Hematopoietic multipotent progenitor cell treated with erythropoietin and hydrocortisone succinate and interleukin-3 and kit ligand, for 4 days (in vitro differentiated cells): ENCODE data around the gene MLST8.

ENCODE experiments used
- DNase-seq: peaks from one replicate; pipeline ENCODE4 v3.0.0-alpha.2; 2015

Gene MLST8

DNA sequence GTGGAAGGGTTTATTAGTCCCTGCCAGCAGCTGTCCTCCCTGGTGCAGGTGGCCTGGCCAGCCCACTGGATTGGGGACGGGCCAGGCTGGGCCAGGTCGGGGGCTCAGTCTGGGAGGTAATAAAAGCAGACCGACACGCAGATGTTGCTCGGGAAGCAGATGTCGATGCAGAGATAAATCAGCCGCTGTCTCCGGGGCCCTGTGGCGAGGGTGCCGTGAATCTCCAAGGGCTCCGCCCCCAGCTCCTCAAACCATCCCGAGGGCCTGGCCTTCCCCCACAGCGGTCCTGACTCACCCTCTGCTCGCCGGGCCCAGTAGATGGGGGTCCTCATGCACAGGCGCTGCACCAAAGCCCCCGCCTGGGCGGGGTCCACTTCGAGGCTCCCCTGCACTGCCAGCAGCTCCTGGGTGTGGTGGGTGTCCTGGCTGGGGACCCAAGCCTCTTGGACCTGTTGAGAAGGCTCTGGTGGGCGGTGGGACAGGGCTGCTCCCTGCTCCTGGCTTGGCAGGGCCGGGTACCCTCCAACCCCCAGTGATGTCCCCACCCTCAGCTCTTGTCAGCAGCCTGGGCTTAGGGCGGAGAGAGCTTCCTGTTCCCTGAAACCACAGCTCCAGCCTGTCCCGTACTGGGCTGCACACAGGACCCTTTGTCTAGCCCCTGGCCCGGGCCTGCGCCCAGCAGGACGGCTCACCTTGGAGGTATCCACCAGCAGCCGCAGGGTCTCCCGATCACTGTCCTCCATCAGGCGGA lies 4.2 kb downstream of the MLST8 start:
- DNase-seq, result peak; percentile 56

GRCh38 chr16:2210009-2210332 lies 4.7 kb downstream of the MLST8 start:
- no peak for DNase-seq

DNA sequence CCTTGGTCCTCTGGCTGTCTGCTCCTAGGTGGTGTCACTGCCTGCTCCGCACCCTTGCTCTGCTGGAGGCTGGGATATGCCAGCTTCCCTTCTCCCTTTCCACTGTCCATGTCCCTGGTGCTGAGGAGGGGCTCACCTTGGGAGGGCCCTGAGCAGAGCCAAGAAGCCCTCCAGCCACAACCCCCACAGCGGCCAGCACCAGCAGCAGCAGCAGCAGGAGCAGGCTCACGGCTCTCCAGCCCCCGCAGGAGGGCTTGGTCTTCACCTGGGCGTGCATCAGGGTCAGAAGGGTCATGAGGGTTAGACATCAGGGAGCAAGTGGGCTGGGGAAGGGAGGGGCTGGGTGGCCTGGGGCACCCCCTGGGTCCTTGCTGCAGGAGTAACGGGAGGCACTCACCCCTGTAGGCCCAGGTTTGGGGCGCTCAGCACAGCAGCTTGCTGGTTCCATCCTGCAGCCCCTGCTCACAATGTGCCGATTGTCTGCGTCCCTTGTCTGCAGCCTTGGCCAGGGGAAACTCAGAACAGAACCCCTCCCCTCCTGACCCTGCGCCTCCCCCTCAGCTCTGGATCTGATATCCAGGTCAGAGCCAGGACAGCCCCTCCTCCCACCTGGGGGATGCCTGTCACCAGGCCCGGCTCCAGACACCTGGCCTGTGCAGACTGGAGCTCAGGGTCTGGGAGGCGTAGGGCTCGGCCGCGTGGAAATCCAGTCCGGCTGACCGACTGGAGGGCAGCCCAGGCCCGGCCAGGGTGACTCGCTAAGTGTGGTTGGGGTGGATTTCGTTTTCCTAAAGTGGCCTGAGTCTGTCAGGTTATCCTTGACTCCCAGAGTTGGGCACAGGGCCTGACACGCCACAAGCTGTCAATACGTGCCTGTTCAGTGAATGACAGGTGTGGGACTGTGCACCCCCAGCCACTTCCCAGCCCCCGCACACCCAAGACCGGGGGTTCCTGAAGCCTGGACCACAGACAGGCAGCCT lies 5.4 kb downstream of the MLST8 start, which contains the start of gene BRICD5:
Gene BRICD5, minus strand, starts transcription at position 478 of the 980 bp plus-strand sequence. Its CDS starts 30 bp downstream, at position 448.
- DNase-seq, result no peak

DNA sequence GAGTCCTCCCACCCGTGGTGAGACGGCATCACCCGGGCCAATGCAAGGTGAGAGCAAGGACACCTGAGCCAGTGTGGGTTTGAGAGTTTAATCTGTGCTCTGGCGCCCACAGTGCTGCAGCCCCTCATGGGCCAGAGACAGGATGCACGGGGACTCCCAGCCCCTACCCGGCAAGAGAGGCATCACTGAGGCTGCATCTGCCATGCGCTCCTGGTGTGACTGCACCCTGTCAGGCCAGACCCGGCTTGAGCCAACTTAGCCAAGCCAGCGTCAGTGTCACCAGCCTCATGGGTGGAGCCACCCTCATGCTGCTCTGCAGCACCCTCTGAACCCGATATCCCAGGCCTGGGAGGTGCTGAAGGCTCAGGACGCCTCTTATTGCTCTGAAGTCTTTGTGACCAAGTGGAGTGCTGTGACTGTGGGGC lies 6.7 kb downstream of the MLST8 start:
- no peak for DNase-seq

- DNase-seq, result peak; percentile 46
Observed at GRCh38 chr16:2212362-2213324, 7.4 kb downstream of the MLST8 start.

GRCh38 chr16:2213817-2214718 lies 8.8 kb downstream of the MLST8 start:
- peak; percentile 54 for DNase-seq

DNA sequence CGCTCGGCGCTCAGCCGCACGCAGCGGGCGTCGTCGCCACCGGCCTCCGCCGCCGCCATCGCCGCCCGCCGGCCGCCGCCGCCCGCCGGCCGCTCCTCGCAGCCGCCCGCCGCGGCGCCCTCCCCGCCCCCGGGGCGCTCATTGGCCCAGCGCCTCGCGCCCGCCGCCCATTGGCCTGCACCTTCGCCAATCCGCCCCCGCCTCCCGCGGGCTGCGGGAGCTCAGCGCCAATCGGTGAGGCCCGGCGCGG lies 9.4 kb downstream of the MLST8 start, which contains the start of gene PGP:
Gene PGP, minus strand, starts transcription at position 122 of the 250 bp plus-strand sequence. Its CDS starts 63 bp downstream, at position 59.
- no peak for DNase-seq

GRCh38 chr16:2216330-2216729 lies 11.1 kb downstream of the MLST8 start:
- no peak for DNase-seq

GRCh38 chr16:2223221-2223941 lies 18.1 kb downstream of the MLST8 start, which contains the start of gene E4F1:
TSS of gene E4F1 (plus strand) at chr16:2223591. CDS start at chr16:2223614, 23 bp downstream.
- peak; percentile 100 for DNase-seq

DNA sequence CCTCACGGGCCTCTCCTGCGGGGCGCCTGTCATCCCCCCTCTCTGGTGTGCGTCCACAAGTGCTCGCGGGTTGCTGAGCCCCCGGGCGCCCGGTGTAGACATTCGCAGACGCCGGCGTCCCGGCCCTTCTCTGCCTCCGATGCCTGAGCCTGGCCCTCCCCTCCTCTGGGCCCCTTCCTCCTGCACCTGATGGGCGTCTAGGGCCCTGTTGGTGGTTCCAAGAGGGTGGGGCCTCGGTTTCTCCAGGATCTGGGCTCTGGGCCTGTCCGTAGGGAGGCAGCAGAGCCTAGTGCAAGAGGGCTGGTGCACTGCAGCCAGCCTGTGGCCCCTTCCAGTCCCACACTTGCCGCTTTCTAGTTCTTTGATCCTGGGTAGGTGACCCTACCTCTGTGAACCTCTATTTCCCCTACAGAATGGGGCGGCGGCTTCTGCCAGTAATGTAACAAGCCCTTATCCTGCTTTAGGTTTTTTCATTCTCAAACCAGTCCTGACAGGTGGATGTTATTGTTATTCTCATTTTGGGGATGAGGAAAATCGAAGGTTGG lies 18.8 kb downstream of the MLST8 start:
- DNase-seq, result peak; percentile 76

- DNase-seq, result peak; percentile 52
Observed at GRCh38 chr16:2226245-2226793, 21.1 kb downstream of the MLST8 start.

- no peak for DNase-seq
Observed at GRCh38 chr16:2226918-2227317, 21.7 kb downstream of the MLST8 start.

DNA sequence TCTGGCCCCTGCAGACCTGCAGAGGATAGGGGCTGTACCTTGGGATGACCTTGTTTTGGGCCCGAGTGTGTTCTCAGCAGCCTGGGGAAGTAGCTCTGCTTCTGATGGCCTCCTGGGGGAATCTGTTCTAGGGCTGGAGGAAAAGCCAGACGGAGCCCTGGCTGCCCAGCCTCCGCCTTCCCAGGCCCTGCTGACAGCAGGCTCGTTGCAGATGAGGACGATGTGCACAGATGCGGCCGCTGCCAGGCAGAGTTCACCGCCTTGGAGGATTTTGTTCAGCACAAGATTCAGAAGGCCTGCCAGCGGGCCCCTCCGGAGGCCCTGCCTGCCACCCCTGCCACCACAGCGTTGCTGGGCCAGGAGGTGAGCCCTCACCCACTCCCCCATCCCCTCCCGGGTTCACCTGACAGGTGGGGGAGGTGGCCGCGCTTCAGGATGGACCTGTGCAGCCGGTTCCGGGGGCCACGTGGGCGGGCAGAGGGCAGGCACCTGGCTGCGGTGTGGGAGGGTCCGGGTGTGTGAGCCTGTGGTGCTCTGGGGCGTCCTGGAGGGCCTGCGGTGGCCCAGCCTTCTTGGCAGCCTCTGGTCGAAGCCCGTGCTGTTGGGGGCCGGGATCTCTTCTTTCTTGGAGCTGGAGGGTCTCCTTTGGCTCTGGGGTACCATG lies 23.0 kb downstream of the MLST8 start:
- DNase-seq, result no peak

GRCh38 chr16:2229091-2229490 lies 23.8 kb downstream of the MLST8 start:
- DNase-seq, result no peak

DNA sequence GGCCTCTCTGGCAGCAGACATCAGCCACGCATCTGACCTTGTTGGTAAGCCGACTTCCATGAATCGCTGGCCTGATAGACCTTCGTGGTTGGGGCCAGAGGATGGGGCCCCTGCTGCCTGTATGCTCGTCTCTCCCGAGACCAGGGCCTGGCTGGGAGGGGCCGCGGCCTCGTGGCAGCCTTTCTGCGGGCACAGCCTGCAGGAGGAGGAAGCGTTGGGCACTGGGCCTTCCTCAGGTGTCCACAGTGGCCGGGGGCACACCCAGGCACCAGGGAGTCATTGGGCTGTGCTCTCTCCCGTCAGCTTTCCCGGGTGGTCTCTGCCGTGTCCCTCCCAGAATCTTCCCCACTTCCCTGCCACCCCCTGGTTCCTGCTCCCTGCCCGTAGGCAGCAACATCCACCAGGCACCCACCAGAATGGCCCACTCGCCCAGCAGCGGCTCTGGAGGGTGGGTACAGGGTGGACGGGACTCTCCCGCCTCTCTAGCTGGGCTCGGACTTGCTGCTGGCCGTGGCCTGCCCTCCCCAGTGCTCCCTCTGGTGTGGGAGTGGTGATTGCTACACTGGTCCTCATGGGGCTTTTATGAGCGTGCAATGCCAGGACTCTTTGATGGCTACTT lies 24.5 kb downstream of the MLST8 start:
- no peak for DNase-seq

DNA sequence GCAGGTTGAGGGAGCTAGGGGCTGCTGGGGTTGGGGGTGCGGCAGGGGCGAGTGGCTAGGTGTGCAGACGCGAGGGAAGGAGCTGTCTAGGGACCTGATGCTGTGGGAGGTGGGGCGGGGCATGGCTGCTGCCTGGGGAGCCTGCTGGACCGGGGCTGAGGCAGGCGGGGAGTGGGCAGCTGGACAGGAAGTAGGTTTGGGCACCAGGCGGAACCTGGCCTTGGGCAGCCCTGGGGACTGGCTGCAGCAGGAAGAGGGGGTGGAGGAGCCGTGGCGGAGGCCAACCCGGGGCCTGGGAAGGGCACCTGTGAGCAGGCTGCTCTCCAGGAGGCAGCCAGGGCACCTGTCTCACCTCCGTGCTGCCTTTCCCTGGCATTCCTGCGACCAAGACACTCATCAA lies 25.1 kb downstream of the MLST8 start:
- DNase-seq, result no peak

DNA sequence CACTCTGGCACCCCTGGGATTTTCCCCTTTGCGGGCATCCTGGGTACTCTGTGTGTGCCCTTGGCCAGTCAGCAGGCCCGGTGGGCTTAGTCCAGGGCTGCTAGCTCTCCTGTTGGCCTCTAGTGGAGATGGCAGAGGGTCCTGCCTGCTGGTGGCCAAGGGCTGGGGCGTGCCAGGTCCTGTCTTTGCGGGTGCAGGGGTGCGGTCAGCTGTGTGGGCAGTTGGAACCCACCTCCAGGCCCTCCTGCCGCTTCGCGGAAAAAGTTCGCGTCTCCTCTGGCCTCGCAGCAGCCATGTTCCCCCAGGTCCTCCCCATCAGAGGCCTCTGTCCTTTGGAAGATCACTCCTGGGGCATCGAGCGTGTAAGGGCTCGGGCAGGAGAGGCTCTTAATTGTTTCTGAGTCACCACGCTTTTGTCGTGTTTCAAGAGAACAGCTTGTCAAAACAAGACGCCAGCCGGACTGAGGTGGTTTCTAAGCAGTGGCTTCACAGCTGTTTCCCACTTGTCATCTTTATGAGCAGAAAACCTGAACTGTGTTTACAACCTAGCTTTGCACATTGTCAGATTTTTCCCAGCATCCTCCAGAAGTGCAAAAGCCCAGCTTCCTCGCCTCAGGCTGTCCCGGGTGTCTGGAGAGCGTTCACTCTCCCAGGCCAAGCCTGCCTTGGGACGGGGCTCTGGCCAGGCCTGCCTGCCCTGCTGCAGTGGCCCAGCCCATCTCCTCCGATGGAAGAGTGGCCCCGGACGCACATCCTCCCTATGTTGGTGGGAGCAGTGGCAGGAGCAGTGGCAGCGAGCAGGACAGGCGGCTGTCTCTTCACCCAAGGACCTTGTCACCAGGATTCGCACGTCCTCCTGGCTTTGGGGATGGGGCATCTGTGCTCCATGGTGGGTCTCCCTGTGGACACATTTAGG lies 26.0 kb downstream of the MLST8 start:
- DNase-seq, result no peak
